ENCODE results near the gene MAP3K1. TPM values are rescaled to one million over a fixed set of nuclear protein-coding genes. Genes with fewer than 3 reads are reported as not detected.

MAP3K1 gene
- total RNA-seq (2022; extraction: Qiagen RNA extraction), result 0.96 to 2.1 TPM (median 1.8 TPM) in 5 replicates

DNA sequence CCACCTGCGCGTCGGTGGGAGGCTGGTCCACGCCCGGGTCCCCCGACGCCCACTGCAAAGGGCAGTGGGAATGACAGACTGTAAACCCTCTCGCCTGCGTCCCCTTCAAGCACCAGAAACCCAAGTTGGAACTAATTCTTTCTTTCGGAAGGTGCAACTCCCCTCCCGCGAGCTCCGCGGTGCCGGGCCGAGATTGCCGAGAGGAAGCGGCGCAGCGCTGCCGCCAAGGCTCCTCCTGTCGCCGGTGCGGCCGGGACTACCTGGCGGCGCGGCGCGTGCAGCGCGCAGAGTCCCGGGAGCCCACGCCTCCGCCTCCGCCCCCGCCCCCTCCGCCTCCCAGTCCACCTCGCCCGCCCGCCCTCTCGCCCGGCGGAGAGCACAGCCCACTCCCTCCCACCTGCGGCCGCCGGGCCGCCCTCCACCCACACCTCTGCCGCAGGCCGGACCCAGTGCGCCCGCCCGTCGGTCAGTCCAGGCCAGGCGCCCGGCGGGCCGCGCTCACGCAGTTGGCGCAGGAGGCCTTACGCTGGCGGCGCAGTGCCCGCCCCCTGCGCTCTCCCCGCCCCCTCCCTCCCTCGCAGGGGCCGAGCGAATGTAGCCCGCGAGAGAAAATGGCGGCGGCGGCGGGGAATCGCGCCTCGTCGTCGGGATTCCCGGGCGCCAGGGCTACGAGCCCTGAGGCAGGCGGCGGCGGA is at the start of gene MAP3K1:
Gene MAP3K1, plus strand, starts transcription at position 587 of the 695 bp plus-strand sequence. Its CDS starts 25 bp downstream, at position 612.

DNA sequence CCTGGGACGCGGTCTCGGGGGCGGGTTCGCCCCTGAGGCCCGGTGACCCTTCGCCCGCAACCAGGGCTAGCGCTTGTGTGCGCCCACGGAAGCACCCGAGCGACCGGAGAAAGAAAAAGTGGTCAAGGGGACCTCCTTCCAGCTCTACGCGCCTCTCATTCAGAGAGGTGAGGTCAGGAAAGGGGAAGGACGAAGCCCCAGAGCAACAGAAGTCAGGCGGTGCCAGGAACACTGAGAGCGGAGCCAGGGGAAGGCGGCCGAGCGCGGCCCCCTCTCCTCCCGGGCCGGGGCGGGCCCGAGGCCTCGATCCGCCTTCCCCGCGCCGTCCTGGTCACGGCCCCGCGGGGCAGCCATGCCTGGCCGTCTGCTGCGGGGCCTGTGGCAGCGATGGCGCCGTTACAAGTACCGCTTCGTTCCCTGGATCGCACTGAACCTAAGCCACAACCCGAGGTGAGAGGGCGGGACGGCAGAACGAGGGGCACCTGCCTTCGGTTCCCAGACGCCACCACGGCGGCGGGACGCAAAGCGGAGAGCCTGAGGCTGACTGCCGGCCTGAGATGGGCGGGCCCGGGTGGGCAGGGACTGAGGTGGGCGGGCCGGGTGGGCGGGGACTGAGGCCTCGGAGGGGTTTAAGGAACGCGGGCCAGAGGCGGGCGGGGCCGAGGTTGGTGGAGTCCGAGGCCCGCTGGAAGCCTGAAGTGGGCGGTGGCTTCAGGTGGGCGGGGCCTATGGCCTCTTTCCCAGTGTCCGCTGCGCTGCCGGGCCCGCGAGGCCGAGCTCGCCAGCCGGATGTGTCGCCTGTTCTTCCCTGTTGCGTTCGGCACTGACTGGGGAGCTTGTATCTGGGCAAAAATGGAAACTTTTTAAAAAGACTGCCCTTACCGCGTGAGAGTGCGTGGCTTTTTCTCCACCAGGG is 94.2 kb downstream of the MAP3K1 start, which contains the start of gene SETD9:
Gene SETD9, plus strand, starts transcription at position 303 of the 916 bp plus-strand sequence. Its CDS starts 50 bp downstream, at position 353.

Other genes with a start within 250 kb of the MAP3K1 start
- gene SETD9, start 94.0 kb downstream of the MAP3K1 start, total RNA-seq (2022; extraction: Qiagen RNA extraction), result 5.3 to 6.7 TPM (median 6.3 TPM) in 5 replicates
- gene MIER3, start 136.6 kb downstream of the MAP3K1 start, total RNA-seq (2022; extraction: Qiagen RNA extraction), result 9.9 to 17.4 TPM (median 13.0 TPM) in 5 replicates

All from A549 treated with dexamethasone at 1 μM for 4 hours (cell line).